HG03558 (cell line): ENCODE data around the gene DRG1.
A peak's percentile ranks its signal among the peaks of the same experiment; 100 is the strongest.
"Not testable (repeated sequence)": the region's sequence is repeated elsewhere in the genome, so short reads cannot be mapped to it uniquely, and the experiment has no call there.

Source experiments
- ATAC-seq: cut with Tn5 transposase; IDR thresholded peaks from one replicate; pipeline ENCODE4 v1.9.1; 2021; ENCODE audit warnings: moderate number of reproducible peaks; ENCODE audit not compliant: unreplicated experiment; ENCODE audit errors: extremely low read depth

The DRG1 gene, protein sequence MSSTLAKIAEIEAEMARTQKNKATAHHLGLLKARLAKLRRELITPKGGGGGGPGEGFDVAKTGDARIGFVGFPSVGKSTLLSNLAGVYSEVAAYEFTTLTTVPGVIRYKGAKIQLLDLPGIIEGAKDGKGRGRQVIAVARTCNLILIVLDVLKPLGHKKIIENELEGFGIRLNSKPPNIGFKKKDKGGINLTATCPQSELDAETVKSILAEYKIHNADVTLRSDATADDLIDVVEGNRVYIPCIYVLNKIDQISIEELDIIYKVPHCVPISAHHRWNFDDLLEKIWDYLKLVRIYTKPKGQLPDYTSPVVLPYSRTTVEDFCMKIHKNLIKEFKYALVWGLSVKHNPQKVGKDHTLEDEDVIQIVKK

DNA sequence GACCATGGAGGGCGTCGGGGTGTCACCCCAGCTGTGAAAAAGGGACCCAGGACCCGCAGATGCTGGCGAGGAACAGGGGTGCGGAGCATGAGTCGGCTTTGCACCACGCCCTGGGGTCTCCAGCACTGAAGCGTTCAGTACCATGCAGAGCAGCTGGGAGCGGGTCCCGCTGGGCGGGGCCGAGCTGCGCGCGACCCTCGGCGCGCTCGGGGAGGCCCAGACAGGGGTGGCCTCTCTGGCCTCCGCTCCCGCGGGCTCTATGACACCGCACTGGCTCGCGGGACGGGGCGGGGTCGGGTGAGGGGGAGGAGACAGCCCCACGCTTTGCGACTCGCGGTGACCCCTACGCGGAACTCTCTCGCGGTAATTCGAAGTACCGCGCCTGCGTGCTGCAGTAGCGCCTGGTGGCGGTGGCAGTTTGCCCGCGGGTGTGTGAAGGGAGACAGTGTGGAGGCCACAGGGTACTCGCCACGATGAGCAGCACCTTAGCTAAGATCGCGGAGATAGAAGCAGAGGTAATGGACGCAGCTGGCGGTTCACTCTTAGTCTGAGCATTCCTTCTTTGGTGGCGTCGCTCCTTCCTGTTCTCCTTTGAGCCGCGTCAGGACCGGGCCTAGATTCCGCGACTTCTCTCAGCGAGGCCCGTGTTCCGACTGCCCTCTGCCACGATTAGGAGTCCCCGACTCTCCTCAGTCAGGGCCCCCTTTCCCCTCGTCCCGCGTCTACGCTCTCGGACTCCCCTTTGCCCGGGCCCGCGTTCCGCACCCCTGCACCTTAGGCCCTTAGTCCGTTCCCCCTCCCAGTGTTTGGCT lies at the start of gene DRG1:
Gene DRG1 (plus strand): TSS at position 394 of the 812 bp plus-strand sequence. CDS start 80 bp downstream, at position 474.
- peak; percentile 71 for ATAC-seq

GRCh38 chr22:31349960-31350359 lies 49.4 kb upstream of the DRG1 start:
- ATAC-seq, result no peak

DNA sequence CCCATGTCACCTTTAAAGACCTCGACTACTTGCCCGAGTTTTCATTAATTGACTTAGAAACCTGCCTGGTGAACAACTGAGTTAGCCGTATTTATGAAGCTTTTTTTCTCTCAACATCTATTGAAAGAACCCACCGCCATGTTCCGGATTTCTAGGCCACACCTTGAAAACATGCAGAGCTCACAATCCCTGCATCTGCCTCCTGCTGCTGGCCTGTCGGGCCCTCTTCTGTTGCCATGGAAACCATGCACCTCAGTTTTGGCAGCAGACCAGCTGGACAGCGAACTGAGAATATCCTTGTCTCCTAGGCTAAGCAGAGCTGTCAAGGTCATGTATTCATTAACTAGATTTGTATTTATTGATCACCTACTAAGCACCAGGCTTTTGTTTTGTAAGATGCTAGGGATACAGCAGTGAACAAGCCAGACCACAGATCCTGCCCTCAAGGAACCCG lies 49.0 kb upstream of the DRG1 start:
- ATAC-seq, result no peak

GRCh38 chr22:31354515-31354914 lies 44.9 kb upstream of the DRG1 start:
- ATAC-seq, result no peak

DNA sequence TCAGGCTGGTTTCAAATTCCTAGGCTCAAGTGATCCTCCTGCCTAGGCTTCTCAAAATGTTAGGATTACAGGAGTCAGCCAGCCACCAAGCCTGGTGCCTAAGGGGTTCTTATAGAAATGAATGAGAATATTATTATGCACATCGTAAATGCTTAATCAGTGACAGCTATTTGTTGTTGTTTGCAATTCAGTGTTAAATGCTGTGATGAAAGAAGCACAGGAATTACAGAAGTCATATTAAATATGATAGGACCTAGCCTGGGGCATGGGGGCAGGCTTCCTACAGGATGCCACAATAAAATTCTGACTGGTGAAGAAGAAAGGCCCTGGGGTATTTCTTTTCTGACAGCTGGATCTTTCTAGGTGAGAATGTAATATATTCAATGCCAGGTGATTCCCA lies 39.4 kb upstream of the DRG1 start:
- no peak for ATAC-seq

GRCh38 chr22:31361743-31362142 lies 37.7 kb upstream of the DRG1 start:
- ATAC-seq, result no peak

DNA sequence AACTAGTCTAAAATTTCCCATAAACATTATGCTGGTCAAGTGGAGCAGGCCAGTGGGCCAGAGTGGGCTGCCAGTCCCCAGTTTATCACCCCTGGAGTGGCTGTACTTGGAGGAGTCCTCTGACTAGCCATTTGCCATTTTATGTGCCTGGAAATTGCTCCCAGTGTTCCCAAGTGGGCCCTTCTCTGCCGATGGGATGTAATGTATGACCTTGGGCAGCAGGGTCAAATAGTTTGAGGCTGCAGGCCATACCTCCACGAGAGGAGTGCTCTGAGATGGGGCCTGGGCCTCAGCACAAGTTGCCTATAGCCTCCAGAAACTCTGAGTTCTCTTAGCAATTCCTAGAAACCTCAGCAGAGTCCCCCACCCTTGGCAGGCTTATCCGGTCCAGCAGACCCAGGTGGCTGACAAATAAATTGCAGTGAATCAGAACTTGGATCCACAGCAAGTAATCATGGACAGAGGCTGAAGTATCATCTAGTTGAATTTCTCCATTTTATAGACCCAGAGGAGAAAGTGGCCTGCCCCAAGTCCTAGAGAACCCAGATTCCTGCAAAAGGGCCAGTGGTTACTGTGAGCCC lies 35.4 kb upstream of the DRG1 start:
- ATAC-seq, result no peak

DNA sequence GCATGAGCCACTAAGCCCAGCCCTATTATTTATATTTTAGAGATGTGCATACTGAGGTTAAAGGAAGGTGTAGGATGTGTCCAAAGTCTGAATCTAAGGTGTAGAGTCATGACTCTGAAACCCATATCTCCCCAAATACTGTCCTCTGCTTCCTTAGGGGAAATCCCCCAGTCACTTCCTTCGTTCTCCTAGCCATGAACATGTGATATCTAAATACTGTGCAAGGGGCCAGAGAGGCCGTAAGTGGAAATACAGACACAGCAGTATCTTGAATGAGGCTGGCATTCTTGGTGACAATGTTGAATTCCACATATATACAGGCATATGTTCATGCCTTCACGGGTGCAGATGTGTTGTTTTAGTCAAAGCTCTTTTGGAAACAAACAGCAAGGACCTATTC lies 32.0 kb upstream of the DRG1 start:
- no peak for ATAC-seq

DNA sequence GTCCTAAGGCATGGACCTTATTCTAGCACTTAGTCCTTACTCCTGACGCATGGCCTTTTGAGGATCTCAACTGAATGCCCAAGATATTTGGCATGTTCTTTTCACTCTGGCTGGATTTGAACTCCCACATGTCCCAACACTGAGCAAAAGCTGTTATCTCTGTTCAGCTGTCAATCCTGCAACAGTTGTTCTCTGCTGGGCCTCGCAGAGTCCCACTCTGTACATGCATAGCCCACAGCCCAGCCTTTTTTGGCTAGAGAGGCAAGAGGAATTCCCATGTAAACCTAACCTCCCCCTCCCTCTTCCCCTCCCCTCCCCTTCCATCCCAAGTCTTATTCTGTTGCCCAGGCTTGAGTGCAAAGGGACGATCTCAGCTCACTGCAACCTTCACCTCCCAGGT lies 21.8 kb upstream of the DRG1 start:
- no peak for ATAC-seq

DNA sequence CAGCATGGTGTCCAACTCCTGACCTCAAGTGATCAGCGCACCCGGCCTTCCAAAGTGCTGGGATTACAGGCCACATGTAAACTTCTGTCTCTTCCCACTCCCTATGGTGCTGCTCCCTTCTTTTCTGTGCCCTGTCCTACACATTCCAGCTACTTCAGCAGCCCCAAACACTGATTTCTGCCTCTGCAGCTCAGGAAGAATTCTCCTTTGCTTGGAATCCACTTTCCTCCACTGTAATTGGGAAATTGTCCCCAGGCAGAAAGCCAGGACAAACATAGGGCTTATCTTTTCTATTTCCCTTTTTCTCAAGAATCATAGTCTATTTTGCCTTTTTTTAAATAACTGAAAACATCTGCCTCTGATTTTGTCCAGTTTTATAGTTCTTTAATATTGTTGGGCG lies 21.3 kb upstream of the DRG1 start:
- no peak for ATAC-seq

- not testable (repeated sequence) for ATAC-seq
Observed at GRCh38 chr22:31378651-31379050, 20.8 kb upstream of the DRG1 start.

GRCh38 chr22:31393893-31394292 lies 5.5 kb upstream of the DRG1 start:
- ATAC-seq, result no peak

DNA sequence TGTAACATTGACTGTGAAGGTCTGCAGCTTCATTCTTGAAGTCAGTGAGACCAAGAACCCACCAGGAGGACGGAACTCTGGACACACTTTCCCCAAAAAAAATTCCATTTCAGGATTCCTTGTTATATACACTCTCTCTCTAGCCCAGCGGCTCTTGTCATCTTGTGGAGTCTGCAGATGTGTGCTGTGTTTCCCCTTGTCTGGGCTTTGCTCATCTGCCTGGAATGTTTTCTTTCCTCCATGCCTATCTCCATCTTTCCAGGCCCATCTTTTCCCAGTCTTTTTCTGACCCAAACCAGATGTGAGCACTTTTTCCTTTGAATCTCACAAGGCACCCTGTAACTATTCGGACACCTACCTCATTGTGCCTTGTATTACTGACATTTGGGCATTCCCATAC lies 5.1 kb upstream of the DRG1 start:
- no peak for ATAC-seq

DNA sequence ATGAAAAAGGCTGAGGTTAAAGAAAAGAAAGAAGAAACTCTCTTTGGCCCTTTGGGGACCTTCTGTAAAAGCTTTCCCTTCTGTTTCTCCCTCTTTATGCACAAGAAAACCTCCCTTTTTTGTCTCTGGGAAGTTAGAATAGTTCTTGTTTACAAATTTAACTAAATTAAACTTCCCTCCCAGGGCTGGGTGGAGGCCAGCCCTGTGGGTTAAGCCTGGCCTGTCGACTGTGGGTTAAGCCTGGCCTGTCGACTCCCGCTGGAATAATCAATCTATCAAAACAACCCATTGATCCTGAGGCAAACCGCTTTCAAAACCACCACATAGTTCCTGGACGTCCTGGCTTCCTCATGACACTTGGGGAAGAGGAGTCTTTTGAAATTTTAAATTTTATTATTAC lies 1.2 kb upstream of the DRG1 start:
- ATAC-seq, result no peak

- no peak for ATAC-seq
Observed at GRCh38 chr22:31400023-31400397, 606 bp downstream of the DRG1 start.

- ATAC-seq, result not testable (repeated sequence)
Observed at GRCh38 chr22:31402350-31402749, 2.9 kb downstream of the DRG1 start.

GRCh38 chr22:31425331-31426050 lies 26.1 kb downstream of the DRG1 start:
- ATAC-seq, result no peak

GRCh38 chr22:31431950-31432349 lies 32.5 kb downstream of the DRG1 start:
- no peak for ATAC-seq

- no peak for ATAC-seq
Observed at GRCh38 chr22:31436132-31436531, 36.7 kb downstream of the DRG1 start.

DNA sequence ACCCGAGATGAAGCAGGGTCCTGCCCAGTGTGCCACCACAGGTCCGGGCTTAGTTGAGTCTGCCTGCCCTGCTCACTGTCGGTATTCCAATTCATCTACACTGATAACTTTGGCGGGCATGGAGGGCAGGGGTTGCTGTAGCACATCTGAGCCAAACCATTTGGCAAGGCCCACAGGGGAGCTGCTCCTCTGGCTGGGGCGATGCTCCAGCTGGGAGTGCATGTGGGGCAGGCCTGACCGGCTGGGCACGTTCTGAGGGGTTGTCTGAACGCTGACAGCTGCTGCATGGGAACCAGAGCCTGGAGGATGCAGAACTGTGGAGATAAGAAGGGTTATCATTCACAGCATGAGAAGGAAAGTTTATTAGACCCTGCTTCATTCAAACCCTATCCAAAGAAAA lies 40.4 kb downstream of the DRG1 start:
- no peak for ATAC-seq

DNA sequence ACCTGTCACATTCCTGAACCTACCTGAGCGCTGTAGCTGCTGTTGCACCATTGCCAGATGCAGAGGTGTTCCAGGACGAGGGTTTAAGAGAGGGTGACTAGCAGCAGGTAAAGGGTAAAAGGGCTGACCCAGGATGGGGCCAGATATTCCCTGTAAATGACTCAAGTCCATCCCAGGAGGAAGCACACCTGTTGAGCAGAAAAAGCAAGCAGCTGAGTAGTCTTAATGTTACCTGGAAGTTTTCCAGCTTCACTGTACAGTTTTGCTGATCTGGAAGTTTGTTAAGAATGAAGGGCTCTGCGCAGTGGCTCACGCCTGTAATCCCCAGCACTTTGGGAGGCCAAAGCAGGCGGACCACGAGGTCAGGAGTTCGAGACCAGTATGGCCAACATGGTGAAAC lies 41.3 kb downstream of the DRG1 start:
- no peak for ATAC-seq
